GM21381 (cell line): ENCODE results near the gene ZYG11B.
"Not testable (repeated sequence)": the region's sequence is repeated elsewhere in the genome, so short reads cannot be mapped to it uniquely, and the experiment has no call there.

Source experiments
- ATAC-seq: cut with Tn5 transposase; IDR thresholded peaks from one replicate; pipeline ENCODE4 v1.9.1; 2021; ENCODE audit warnings: mild to moderate bottlenecking, moderate library complexity; ENCODE audit not compliant: unreplicated experiment

ZYG11B gene

GRCh38 chr1:52751589-52752483 is 25.6 kb downstream of the ZYG11B start:
- no peak for ATAC-seq

GRCh38 chr1:52752484-52752826 is 26.2 kb downstream of the ZYG11B start:
- ATAC-seq: no peak

GRCh38 chr1:52753169-52753568 is 26.9 kb downstream of the ZYG11B start:
- ATAC-seq: no peak

- no peak for ATAC-seq
Measured at GRCh38 chr1:52756020-52756419, 29.8 kb downstream of the ZYG11B start.

GRCh38 chr1:52759908-52760307 is 33.7 kb downstream of the ZYG11B start:
- ATAC-seq: no peak

GRCh38 chr1:52767596-52768280 is 41.5 kb downstream of the ZYG11B start:
- no peak for ATAC-seq

GRCh38 chr1:52769346-52770033 is 43.2 kb downstream of the ZYG11B start:
- ATAC-seq: no peak

GRCh38 chr1:52771384-52771783 is 45.1 kb downstream of the ZYG11B start:
- ATAC-seq: no peak

- ATAC-seq: no peak
Measured at GRCh38 chr1:52786148-52786547, 59.9 kb downstream of the ZYG11B start.

GRCh38 chr1:52790429-52790828 is 64.2 kb downstream of the ZYG11B start:
- not testable (repeated sequence) for ATAC-seq

- no peak for ATAC-seq
Measured at GRCh38 chr1:52792036-52792435, 65.8 kb downstream of the ZYG11B start.

GRCh38 chr1:52793717-52794116 is 67.5 kb downstream of the ZYG11B start:
- not testable (repeated sequence) for ATAC-seq

GRCh38 chr1:52795464-52795863 is 69.2 kb downstream of the ZYG11B start:
- ATAC-seq: no peak

- no peak for ATAC-seq
Measured at GRCh38 chr1:52798331-52798730, 72.1 kb downstream of the ZYG11B start.

- no peak for ATAC-seq
Measured at GRCh38 chr1:52801011-52801410, 74.8 kb downstream of the ZYG11B start.

GRCh38 chr1:52804083-52804482 is 77.8 kb downstream of the ZYG11B start:
- ATAC-seq: not testable (repeated sequence)

- ATAC-seq: no peak
Measured at GRCh38 chr1:52814465-52814864, 88.2 kb downstream of the ZYG11B start.

- not testable (repeated sequence) for ATAC-seq
Measured at GRCh38 chr1:52820830-52821229, 94.6 kb downstream of the ZYG11B start.

- ATAC-seq: no peak
Measured at GRCh38 chr1:52825868-52826267, 99.6 kb downstream of the ZYG11B start.

- ATAC-seq: no peak
Measured at GRCh38 chr1:52834798-52835197, 108.5 kb downstream of the ZYG11B start.

- no peak for ATAC-seq
Measured at GRCh38 chr1:52836035-52836434, 109.8 kb downstream of the ZYG11B start.

GRCh38 chr1:52839175-52839574 is 112.9 kb downstream of the ZYG11B start:
- not testable (repeated sequence) for ATAC-seq
